Type B pancreatic cell (in vitro differentiated cells): ENCODE results near the gene TNNT3. TPM values are rescaled to one million over a fixed set of nuclear protein-coding genes. Genes with fewer than 3 reads are reported as not detected.

ENCODE experiments used
- DNase-seq: peaks from one replicate; pipeline ENCODE4 v3.0.0; 2021; ENCODE audit warnings: mixed read lengths; ENCODE audit not compliant: unreplicated experiment; ENCODE audit errors: extremely low spot score
- H3K27ac Mint-ChIP-seq: 2 replicates; pipeline ENCODE4 v1.8.0; 2021; ENCODE audit warnings: mild to moderate bottlenecking, mixed read lengths
- H3K27me3 Mint-ChIP-seq: 2 replicates; pipeline ENCODE4 v1.8.0; 2021; ENCODE audit warnings: mixed read lengths
- H3K36me3 Mint-ChIP-seq: 2 replicates; pipeline ENCODE4 v1.8.0; 2021; ENCODE audit warnings: mixed read lengths
- H3K4me1 Mint-ChIP-seq: one replicate; pipeline ENCODE4 v1.8.0; 2021; ENCODE audit warnings: mixed read lengths; ENCODE audit not compliant: unreplicated experiment
- H3K4me3 Mint-ChIP-seq: 2 replicates; pipeline ENCODE4 v1.8.0; 2021; ENCODE audit warnings: mild to moderate bottlenecking, mixed read lengths
- H3K9me3 Mint-ChIP-seq: 2 replicates; pipeline ENCODE4 v1.8.0; 2021; ENCODE audit warnings: mixed read lengths
- total RNA-seq: library from RNA; stranded (reverse); gene quantifications from 2 replicates; pipeline ENCODE4 v1.2.1, GENCODE V29; 2021; ENCODE audit warnings: low replicate concordance
- TF ChIP-seq, protein P1 (sequence below): fragments of 200-600 bp; sonication (generic); conservative IDR thresholded peaks from 2 replicates; pipeline ENCODE4 v1.5.0; 2021; ENCODE audit warnings: antibody characterized with exemption, mild to moderate bottlenecking

Gene TNNT3
- total RNA-seq, 1 donor from 2014 or later = 17.3 TPM

DNA sequence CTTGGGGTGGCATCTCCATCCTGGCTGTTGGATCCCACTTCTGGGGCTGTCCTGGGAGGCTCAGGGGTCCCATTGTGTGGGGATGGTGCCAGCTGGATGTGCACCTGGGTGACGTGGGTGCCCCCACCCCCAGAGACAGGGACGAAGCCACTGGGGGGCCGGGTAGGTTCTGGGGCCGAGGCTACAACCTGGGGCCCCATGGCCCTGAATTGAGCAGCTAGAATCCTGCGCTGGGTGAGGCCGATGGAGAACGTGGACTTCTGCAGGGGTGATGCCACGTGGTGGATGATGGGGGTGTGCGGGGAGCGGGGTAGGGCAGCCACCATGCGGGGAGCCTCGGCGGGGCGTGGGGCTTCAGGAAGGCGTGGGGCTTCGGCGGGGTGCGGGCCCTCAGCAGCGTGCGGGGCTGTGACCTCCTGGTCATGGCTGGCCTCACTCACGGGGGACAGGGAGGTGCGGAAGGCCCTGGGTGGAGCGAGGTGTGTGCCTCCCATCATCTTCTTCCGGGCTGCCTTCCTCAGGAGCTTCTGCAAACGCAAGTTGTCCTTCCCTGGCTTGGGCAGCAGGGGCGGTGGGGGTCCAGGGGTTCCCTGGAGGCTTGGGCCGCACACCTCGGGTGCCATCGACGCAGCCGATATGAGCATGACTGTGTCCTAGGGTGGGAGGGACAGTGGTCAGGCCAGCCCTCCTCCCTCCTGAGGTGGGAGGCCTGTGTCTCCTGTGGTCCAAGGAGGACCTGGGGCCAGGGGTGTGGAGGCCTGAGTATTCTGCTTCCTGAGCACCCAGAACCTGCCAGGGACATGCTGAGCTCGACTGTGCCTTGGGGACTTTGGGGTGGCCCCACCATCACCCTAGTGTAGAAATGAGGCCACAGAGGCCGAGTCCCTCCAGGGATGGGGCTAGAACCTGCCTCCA is 29.3 kb upstream of the TNNT3 start:
- no peaks in the 10 kb centered on the region for H3K4me1 Mint-ChIP-seq

DNA sequence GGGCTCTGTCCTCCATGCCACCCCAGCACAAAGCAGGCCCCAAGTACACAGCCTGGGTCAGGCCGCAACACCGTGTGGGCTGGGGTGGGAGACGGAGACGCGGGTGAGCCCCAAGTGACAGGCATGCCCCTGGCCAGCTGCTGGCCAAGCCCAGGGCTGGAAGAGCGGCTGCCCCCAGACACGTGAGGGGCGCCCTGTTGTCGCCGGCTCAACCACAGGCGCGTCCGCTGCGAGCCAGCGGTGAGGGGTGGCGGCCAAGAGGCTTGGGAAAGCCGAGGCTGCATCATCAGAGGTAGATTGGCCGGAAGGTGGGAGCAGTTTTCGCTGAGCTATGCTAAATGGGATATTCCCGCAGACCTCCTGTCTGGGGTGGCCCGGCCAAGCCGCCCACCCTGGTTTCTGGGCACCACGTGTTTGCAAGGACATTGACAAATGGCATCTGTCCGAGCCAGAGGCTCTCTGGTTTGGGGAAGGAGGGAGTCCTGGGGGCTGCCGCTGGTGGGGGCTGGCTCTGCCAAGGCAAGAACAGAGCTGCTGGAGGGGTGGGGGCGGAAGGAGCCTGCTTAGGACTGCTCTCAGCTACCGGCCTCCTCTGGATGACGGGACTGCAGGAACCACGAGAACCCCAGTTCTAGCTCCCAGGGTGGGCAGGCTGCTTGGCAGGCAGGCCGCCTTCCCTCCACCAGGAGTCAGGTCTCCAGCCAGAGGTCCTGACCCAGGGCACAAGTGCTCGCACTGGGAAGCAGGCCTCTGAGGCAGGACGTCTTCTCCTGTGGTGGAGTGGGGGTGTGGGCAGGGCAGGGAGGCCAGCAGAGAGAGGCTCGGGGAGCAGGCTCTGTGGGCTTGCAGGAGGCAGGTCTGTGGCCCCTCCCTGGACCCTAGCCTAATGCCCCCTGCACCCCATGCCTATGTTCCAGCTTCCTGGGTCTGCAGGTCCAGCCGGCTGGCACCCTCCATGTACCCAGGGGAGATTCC is 28.4 kb upstream of the TNNT3 start:
- H3K27me3 Mint-ChIP-seq = no peaks in the 10 kb centered on the region
- H3K36me3 Mint-ChIP-seq = no peaks in the 10 kb centered on the region
- TF ChIP-seq, protein P1, sequence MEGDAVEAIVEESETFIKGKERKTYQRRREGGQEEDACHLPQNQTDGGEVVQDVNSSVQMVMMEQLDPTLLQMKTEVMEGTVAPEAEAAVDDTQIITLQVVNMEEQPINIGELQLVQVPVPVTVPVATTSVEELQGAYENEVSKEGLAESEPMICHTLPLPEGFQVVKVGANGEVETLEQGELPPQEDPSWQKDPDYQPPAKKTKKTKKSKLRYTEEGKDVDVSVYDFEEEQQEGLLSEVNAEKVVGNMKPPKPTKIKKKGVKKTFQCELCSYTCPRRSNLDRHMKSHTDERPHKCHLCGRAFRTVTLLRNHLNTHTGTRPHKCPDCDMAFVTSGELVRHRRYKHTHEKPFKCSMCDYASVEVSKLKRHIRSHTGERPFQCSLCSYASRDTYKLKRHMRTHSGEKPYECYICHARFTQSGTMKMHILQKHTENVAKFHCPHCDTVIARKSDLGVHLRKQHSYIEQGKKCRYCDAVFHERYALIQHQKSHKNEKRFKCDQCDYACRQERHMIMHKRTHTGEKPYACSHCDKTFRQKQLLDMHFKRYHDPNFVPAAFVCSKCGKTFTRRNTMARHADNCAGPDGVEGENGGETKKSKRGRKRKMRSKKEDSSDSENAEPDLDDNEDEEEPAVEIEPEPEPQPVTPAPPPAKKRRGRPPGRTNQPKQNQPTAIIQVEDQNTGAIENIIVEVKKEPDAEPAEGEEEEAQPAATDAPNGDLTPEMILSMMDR = no peak
- H3K4me1 Mint-ChIP-seq = no peaks in the 10 kb centered on the region
- H3K4me3 Mint-ChIP-seq = no peak overlapping the region
- no peak overlapping the region for H3K27ac Mint-ChIP-seq
- DNase-seq = peak; percentile 65
- H3K9me3 Mint-ChIP-seq = no peaks in the 10 kb centered on the region

More for the DNA sequence above, 29.3 kb upstream of the TNNT3 start:
- Mint-ChIP-seq H3K4me3 (no peak overlapping the region), H3K27me3 (no peaks in the 10 kb centered on the region), H3K9me3 (no peaks in the 10 kb centered on the region), H3K27ac (no peak overlapping the region), H3K36me3 (no peaks in the 10 kb centered on the region)
- TF ChIP-seq, protein P1 = no peak
- DNase-seq = peak; percentile 61

- Mint-ChIP-seq H3K36me3 (no peaks in the 10 kb centered on the region), H3K4me1 (no peaks in the 10 kb centered on the region), H3K27ac (no peak within 1 kb of the TSS), H3K9me3 (no peaks in the 10 kb centered on the region), H3K27me3 (no peaks in the 10 kb centered on the region), H3K4me3 (no peak within 1 kb of the TSS)
- TF ChIP-seq, protein P1 = no peak
- DNase-seq = no peak
Observed at GRCh38 chr11:1891831-1892115, 27.7 kb upstream of the TNNT3 start, which contains the start of gene PRR33. Gene PRR33 (minus strand): TSS chr11:1891895. CDS start chr11:1890584, 1,311 bp downstream.

DNA sequence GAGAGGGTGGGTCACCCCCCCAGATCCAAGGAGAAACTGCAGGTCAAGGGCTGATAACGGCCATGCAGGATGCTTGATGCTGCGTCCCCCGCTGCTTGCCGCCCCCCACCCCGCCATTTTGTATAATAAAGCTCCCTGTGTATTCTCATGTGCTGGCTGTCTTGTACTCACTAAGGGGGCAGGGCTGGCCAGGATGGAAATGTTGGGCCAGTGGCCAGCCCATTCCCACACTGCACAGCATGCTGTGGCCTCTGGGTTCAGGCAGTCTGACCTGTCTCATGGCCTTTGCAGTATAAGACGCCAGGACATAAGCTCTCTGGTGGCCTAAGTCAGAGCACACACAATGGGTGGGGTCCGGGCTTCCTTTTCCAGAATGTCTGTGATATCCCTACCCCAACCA is 27.4 kb upstream of the TNNT3 start:
- H3K4me1 Mint-ChIP-seq = no peaks in the 10 kb centered on the region
- H3K27ac Mint-ChIP-seq = no peak overlapping the region
- H3K9me3 Mint-ChIP-seq = no peaks in the 10 kb centered on the region
- TF ChIP-seq, protein P1 = no peak
- H3K36me3 Mint-ChIP-seq = no peaks in the 10 kb centered on the region
- no peak for DNase-seq
- no peaks in the 10 kb centered on the region for H3K27me3 Mint-ChIP-seq
- H3K4me3 Mint-ChIP-seq = no peak overlapping the region

GRCh38 chr11:1892558-1892957 is 26.9 kb upstream of the TNNT3 start:
- no peaks in the 10 kb centered on the region for H3K4me1 Mint-ChIP-seq
- TF ChIP-seq, protein P1 = no peak
- no peaks in the 10 kb centered on the region for H3K27me3 Mint-ChIP-seq
- DNase-seq = no peak
- H3K4me3 Mint-ChIP-seq = no peak overlapping the region
- no peak overlapping the region for H3K27ac Mint-ChIP-seq
- H3K36me3 Mint-ChIP-seq = no peaks in the 10 kb centered on the region
- no peaks in the 10 kb centered on the region for H3K9me3 Mint-ChIP-seq
